ENCODE measurements around the gene HELZ2. TPM values are rescaled to one million over a fixed set of nuclear protein-coding genes. Genes with fewer than 3 reads are reported as not detected.

HELZ2 gene
- total RNA-seq, 1 experiment from 2014 or later, result 27.9 TPM

DNA sequence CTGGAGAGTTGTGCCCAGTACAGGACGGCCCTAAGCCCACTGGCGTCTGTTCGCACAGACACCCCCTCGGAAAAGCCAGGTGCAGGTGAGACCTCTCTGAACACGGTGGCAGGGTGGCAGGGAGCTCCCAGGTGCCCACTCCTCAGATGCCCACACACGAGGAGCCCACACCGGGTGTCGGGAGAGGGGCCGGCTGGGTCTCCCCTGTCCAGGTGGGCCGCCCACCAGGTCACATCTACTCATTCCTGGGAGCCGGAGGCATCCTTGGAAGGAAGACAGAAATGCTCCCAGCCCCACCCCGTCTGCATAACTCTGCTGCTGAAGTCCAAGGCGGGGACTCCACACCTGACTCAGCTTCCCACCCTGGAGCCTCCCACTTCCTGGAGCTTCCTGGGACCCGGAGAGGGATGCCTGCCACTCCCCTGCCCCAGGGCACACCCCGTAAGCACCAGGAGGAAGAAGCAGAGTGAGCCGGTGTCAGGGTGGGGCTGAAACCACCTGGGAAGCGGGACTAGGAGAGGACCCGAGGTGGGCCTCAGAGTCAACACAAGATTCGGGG lies 29.0 kb downstream of the HELZ2 start:
- no peak overlapping the region for H3K4me3 Mint-ChIP-seq
- H3K36me3 Mint-ChIP-seq (ENCODE audit: insufficient read depth in 1 of 3, low read depth in 3 of 3), result no peaks in the 10 kb centered on the region; a peak in 1 of 7 replicates
- H3K79me1 ChIP-seq (ENCODE audit: insufficient read depth, low read depth, low read length, poor library complexity, severe bottlenecking), result no peaks in the 10 kb centered on the region
- no peak overlapping the region for H3K4me2 ChIP-seq (ENCODE audit: insufficient read depth, insufficient read length, low read length)
- no peak overlapping the region for H3K27ac Mint-ChIP-seq
- H2BK20ac ChIP-seq (ENCODE audit: low read depth, low read length, poor library complexity, severe bottlenecking), result no peak overlapping the region
- H3K27me3 ChIP-seq (ENCODE audit: insufficient read depth, low read length), result no peaks in the 10 kb centered on the region
- no peak overlapping the region for H2BK12ac ChIP-seq (ENCODE audit: insufficient read length, low read depth, low read length)
- H3K27ac ChIP-seq (ENCODE audit: insufficient read length, low read depth, low read length), result no peak overlapping the region
- no peak for DNase-seq
- no peak overlapping the region for H2BK120ac ChIP-seq (ENCODE audit: low read depth, low read length, poor library complexity, severe bottlenecking)
- H3K9ac ChIP-seq (ENCODE audit: extremely low read depth, insufficient read length, low read length), result no peak overlapping the region
- no peak overlapping the region; the same call in 1 of the 2 replicates for H3K14ac ChIP-seq (ENCODE audit: insufficient read depth, low read length)
- H3K4me1 Mint-ChIP-seq, result peaks cover 7 to 24% of the 10 kb centered on the region in 2 experiments
- no peak overlapping the region for H3K4ac ChIP-seq (ENCODE audit: low read depth, low read length)
- no peak overlapping the region for H3K56ac ChIP-seq (ENCODE audit: insufficient read length, low read depth, low read length)
- H3K4me1 ChIP-seq (ENCODE audit: insufficient read depth, low read length), result no peaks in the 10 kb centered on the region; the same call in 1 of the 2 replicates
- H2AK5ac ChIP-seq (ENCODE audit: insufficient read length, low read length), result no peak overlapping the region
- H3K23ac ChIP-seq (ENCODE audit: insufficient read length, low read depth, low read length), result no peak overlapping the region
- H3K23me2 ChIP-seq (ENCODE audit: insufficient read length, low read depth, low read length, poor library complexity, severe bottlenecking), result no peaks in the 10 kb centered on the region
- H4K8ac ChIP-seq (replicated peaks; ENCODE audit: insufficient read length, low read depth, low read length), result no peak overlapping the region
- no peak overlapping the region for H4K5ac ChIP-seq (ENCODE audit: insufficient read length, low read depth, low read length)
- TF ChIP-seq, protein P1, sequence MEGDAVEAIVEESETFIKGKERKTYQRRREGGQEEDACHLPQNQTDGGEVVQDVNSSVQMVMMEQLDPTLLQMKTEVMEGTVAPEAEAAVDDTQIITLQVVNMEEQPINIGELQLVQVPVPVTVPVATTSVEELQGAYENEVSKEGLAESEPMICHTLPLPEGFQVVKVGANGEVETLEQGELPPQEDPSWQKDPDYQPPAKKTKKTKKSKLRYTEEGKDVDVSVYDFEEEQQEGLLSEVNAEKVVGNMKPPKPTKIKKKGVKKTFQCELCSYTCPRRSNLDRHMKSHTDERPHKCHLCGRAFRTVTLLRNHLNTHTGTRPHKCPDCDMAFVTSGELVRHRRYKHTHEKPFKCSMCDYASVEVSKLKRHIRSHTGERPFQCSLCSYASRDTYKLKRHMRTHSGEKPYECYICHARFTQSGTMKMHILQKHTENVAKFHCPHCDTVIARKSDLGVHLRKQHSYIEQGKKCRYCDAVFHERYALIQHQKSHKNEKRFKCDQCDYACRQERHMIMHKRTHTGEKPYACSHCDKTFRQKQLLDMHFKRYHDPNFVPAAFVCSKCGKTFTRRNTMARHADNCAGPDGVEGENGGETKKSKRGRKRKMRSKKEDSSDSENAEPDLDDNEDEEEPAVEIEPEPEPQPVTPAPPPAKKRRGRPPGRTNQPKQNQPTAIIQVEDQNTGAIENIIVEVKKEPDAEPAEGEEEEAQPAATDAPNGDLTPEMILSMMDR (conservative IDR thresholded peaks at IDR 0.05), result no peak
- H4K91ac ChIP-seq (ENCODE audit: insufficient read length, low read depth, low read length), result no peak overlapping the region
- H3K9me3 ChIP-seq (ENCODE audit: control insufficient read depth, low read depth, low read length), result no peaks in the 10 kb centered on the region
- H2BK15ac ChIP-seq (ENCODE audit: low read depth, low read length), result no peak overlapping the region
- no peaks in the 10 kb centered on the region for H3K79me2 ChIP-seq (ENCODE audit: insufficient read depth, low read length)
- H3K27me3 Mint-ChIP-seq (ENCODE audit: low read depth), result no peaks in the 10 kb centered on the region
- peaks cover 3% of the 10 kb centered on the region for H4K20me1 ChIP-seq (ENCODE audit: control insufficient read depth, insufficient read depth, insufficient read length)
- no peaks in the 10 kb centered on the region for H3K9me3 Mint-ChIP-seq
- no peak overlapping the region for H3T11ph ChIP-seq (ENCODE audit: low read length)
- no peak overlapping the region for H2BK5ac ChIP-seq (ENCODE audit: insufficient read length, low read length)
- H3K18ac ChIP-seq (ENCODE audit: insufficient read length, low read depth, low read length), result no peak overlapping the region
- H2AFZ ChIP-seq (ENCODE audit: low read length), result no peak overlapping the region
- no CpG with 5 or more reads among the region's 19 CpGs for WGBS (ENCODE audit: extremely low coverage, insufficient read length, low lambda C conversion rate)
